Sigmoid colon (tissue), 7 donors: ENCODE data around the gene MUC5B. TPM values are rescaled to one million over a fixed set of nuclear protein-coding genes. Genes with fewer than 3 reads are reported as not detected.

Experiments
- DNase-seq: peaks from one replicate; pipeline ENCODE4 v3.0.0-alpha.2; 2019
- H3K27ac ChIP-seq, 4 donors: fragments of 200-600 bp; sonication (generic); one replicate each; pipeline ENCODE4 v1.5.1; 2016 to 2019; ENCODE audit warnings: mild to moderate bottlenecking in 1 of 4
- H3K27me3 ChIP-seq, 3 donors: fragments of 200-600 bp; sonication (generic); one replicate each; pipeline ENCODE4 v1.5.1; 2019; ENCODE audit warnings: mild to moderate bottlenecking in 1 of 3
- H3K36me3 ChIP-seq, 4 donors: fragments of 200-600 bp; sonication (generic); one replicate each; pipeline ENCODE4 v1.5.1; 2016 to 2019
- H3K4me1 ChIP-seq, 4 donors: fragments of 200-600 bp; sonication (generic); one replicate each; pipeline ENCODE4 v1.5.1; 2017 to 2019
- H3K4me3 ChIP-seq, 4 donors: fragments of 200-600 bp; sonication (generic); one replicate each; pipeline ENCODE4 v1.5.1; 2017 to 2019; ENCODE audit warnings: mild to moderate bottlenecking in 2 of 4, moderate library complexity in 1 of 4
- H3K9me3 ChIP-seq, 4 donors: fragments of 200-600 bp in 3 of 4; sonication (generic) in 3 of 4; one replicate each; pipeline versions ENCODE4 v1.5.1 to v1.6.1; 2013 to 2019
- EP300 ChIP-seq, 4 donors: sonication (generic); formaldehyde crosslinking; IDR thresholded peaks; one replicate each; pipeline ENCODE4 v1.6.1; 2017; ENCODE audit warnings: antibody characterized with exemption in 4 of 4
- POLR2A ChIP-seq, 2 donors: fragments of 450-650 bp; IDR thresholded peaks; one replicate each; pipeline ENCODE4 v1.6.1; 2016; ENCODE audit warnings: antibody characterized with exemption in 2 of 2, mild to moderate bottlenecking in 2 of 2, moderate library complexity in 2 of 2
- POLR2AphosphoS5 ChIP-seq, 4 donors: sonication (generic); formaldehyde crosslinking; IDR thresholded peaks; one replicate each; pipeline ENCODE4 v1.6.1; 2017; ENCODE audit warnings: antibody characterized with exemption in 4 of 4
- WGBS, 2 donors: extraction: QIAGEN DNeasy Blood & Tissue Kit; methylation state at CpG; one replicate each; pipeline ENCODE4 v1.1.7; 2013; 5-methylcytosine and 5-hydroxymethylcytosine counted together
- intact Hi-C: fragments of 100-400 bp; cut with DNase I; formaldehyde crosslinking; loops from one replicate; pipeline ENCODE4 v1.15.1; 2023
- polyA plus RNA-seq, 3 donors: library from polyadenylated mRNA; stranded (reverse); fragments of 200-250 nt; gene quantifications; one replicate each; pipeline ENCODE4 v1.2.3, GENCODE V29; 2013
- total RNA-seq, 4 donors: library from RNA; depleted of rRNA; stranded (reverse); fragments of >200 nt; gene quantifications; one replicate each; pipeline ENCODE4 v1.1.0, GENCODE V29; 2016
- TF ChIP-seq, protein P1 (sequence below), 4 experiments: fragments of 450-650 bp in 3 of 4; fragments of 200-600 bp in 1 of 4; IDR thresholded peaks; one replicate each; pipeline ENCODE4 v1.5.1; 2016 to 2019; ENCODE audit warnings: antibody characterized with exemption in 4 of 4, mild to moderate bottlenecking in 3 of 4, moderate library complexity in 2 of 4
- donor health status: healthy with polysubstance abuse.
- donor health status: Bipolar disorder and iron deficiency.
- donor health status: healthy.

Gene MUC5B
- total and polyA plus RNA-seq, 7 donors: 0.83 to 131 (median 2.8) TPM; not detected in 3

DNA sequence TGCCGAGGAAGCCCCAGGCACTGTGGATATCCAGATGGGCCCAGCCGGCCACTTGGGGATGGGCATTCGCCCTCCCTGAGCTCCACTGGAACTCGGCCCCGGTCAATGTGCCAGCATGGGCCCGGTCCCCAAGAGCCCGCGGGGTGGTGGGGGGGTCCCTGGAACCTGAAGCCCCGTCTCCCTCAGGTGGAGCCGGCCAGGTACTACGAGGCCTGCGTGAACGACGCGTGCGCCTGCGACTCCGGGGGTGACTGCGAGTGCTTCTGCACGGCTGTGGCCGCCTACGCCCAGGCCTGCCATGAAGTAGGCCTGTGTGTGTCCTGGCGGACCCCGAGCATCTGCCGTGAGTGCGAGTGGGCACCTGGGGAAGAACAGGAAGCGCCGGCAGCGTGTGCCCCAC, 44.0 kb upstream of the MUC5B start:
- no peak for DNase-seq
- 81 to 90% methylated on average over 29 of the region's 29 CpGs for WGBS, 2 donors
- H3K27me3 ChIP-seq: no peaks in the 10 kb centered on the region

DNA sequence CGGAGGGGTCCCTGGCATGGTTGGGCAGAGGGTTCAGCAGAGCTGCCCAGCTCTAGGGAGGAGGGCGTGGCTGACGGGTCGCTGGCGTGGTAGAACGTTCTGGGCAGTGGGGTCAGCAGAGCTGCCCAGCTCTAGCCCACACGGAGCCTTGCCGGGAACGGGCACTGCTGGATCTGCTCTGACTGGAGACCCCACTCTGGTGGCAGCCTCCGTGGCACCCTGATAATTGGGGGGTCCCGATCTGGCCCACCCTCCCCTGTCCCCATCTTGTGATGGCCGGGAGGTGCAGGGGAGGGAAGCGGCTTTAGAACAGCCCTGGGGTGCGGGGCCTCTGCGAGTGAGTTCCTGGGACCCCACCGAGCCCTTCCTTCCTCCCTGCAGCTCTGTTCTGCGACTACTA, 43.2 kb upstream of the MUC5B start:
- no peak overlapping the region for H3K4me3 ChIP-seq
- no peaks in the 10 kb centered on the region for H3K36me3 ChIP-seq
- no peak for DNase-seq
- intact Hi-C loops: no loop called here
- H3K9me3 ChIP-seq: no peaks in the 10 kb centered on the region
- 75 to 87% methylated on average over 16 to 17 of the region's 17 CpGs for WGBS, 2 donors
- no peak overlapping the region for H3K27ac ChIP-seq
- TF ChIP-seq, protein P1, sequence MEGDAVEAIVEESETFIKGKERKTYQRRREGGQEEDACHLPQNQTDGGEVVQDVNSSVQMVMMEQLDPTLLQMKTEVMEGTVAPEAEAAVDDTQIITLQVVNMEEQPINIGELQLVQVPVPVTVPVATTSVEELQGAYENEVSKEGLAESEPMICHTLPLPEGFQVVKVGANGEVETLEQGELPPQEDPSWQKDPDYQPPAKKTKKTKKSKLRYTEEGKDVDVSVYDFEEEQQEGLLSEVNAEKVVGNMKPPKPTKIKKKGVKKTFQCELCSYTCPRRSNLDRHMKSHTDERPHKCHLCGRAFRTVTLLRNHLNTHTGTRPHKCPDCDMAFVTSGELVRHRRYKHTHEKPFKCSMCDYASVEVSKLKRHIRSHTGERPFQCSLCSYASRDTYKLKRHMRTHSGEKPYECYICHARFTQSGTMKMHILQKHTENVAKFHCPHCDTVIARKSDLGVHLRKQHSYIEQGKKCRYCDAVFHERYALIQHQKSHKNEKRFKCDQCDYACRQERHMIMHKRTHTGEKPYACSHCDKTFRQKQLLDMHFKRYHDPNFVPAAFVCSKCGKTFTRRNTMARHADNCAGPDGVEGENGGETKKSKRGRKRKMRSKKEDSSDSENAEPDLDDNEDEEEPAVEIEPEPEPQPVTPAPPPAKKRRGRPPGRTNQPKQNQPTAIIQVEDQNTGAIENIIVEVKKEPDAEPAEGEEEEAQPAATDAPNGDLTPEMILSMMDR (IDR thresholded peaks at IDR 0.05): no peak
- no peak for TF ChIP-seq POLR2AphosphoS5 (IDR thresholded peaks at IDR 0.05)
- no peak for TF ChIP-seq EP300 (IDR thresholded peaks at IDR 0.05)
- TF ChIP-seq POLR2A (IDR thresholded peaks at IDR 0.05): no peak
- no peaks in the 10 kb centered on the region for H3K4me1 ChIP-seq
- H3K27me3 ChIP-seq: no peaks in the 10 kb centered on the region

More for the DNA sequence above, 44.0 kb upstream of the MUC5B start:
- H3K36me3 ChIP-seq: no peaks in the 10 kb centered on the region
- no peaks in the 10 kb centered on the region for H3K4me1 ChIP-seq
- TF ChIP-seq EP300 (IDR thresholded peaks at IDR 0.05) (no peak), POLR2A (IDR thresholded peaks at IDR 0.05) (no peak), POLR2AphosphoS5 (IDR thresholded peaks at IDR 0.05) (no peak)
- TF ChIP-seq, protein P1 (IDR thresholded peaks at IDR 0.05): no peak
- H3K9me3 ChIP-seq: no peaks in the 10 kb centered on the region
- intact Hi-C loops: no loop called here
- H3K27ac ChIP-seq: no peak overlapping the region
- no peak overlapping the region for H3K4me3 ChIP-seq

- no peaks in the 10 kb centered on the region for H3K27me3 ChIP-seq
- H3K36me3 ChIP-seq: no peaks in the 10 kb centered on the region
- intact Hi-C loops: no loop called here
- no peak for DNase-seq
- WGBS, 2 donors: 67 to 80% methylated on average over 15 of the region's 15 CpGs
- no peaks in the 10 kb centered on the region for H3K9me3 ChIP-seq
- H3K4me3 ChIP-seq: no peak overlapping the region
- H3K27ac ChIP-seq: no peak overlapping the region
- TF ChIP-seq, protein P1 (IDR thresholded peaks at IDR 0.05): no peak
- TF ChIP-seq POLR2A (IDR thresholded peaks at IDR 0.05) (no peak), POLR2AphosphoS5 (IDR thresholded peaks at IDR 0.05) (no peak), EP300 (IDR thresholded peaks at IDR 0.05) (no peak)
- no peaks in the 10 kb centered on the region for H3K4me1 ChIP-seq
Measured at GRCh38 chr11:1180171-1180570, 42.7 kb upstream of the MUC5B start.

DNA sequence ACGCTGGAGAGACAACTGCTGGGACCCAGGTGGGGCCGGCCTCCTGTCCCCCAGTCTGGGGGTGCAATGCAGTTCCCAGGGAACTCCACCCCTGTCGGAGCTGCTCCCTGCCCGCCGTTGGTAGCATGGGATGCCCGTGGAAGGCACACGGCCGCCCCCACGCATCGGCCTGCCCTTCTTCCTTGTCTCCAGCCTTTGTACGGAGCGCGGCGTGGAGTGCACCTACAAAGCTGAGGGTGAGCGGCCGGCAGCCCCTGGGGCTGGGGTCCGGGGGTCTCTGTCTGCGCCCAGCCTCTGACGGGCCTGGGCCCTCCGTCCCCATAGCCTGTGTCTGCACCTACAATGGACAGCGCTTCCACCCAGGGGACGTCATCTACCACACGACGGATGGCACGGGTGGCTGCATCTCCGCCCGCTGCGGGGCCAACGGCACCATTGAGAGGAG, 41.9 kb upstream of the MUC5B start:
- no peak for TF ChIP-seq EP300 (IDR thresholded peaks at IDR 0.05)
- TF ChIP-seq POLR2A (IDR thresholded peaks at IDR 0.05): no peak
- TF ChIP-seq, protein P1 (IDR thresholded peaks at IDR 0.05): no peak
- TF ChIP-seq POLR2AphosphoS5 (IDR thresholded peaks at IDR 0.05): no peak
- H3K27me3 ChIP-seq: peaks cover 0 to 2% (median 0%) of the 10 kb centered on the region in 3 donors
- no peak overlapping the region for H3K4me3 ChIP-seq
- no peak overlapping the region for H3K27ac ChIP-seq
- WGBS, 2 donors: 84 to 90% methylated on average over 29 of the region's 29 CpGs
- H3K9me3 ChIP-seq: no peaks in the 10 kb centered on the region
- no peaks in the 10 kb centered on the region for H3K4me1 ChIP-seq
- no peaks in the 10 kb centered on the region for H3K36me3 ChIP-seq
- DNase-seq: no peak
- intact Hi-C loops: no loop called here

DNA sequence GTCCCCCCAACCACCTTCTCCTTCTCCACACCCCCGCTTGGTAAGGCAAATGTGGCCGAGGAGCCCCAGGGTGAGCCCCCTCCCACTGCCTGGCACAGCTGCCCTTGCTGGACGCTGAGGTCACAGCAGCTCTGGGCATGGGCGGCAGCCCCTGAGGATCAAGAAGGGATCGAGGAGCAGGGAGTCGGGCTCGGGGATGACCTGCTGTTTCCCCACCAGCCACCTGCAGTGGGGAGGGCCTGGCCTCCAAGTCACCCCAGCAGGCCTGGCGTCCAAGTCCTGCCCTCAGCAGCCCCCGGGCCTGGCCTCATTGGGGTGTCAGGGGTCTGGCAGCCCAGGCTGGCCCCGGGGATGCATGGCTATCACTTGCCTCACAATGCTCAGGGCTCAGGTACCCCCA, 41.4 kb upstream of the MUC5B start:
- Histone ChIP-seq H3K36me3 (no peaks in the 10 kb centered on the region), H3K9me3 (no peaks in the 10 kb centered on the region), H3K27me3 (peaks cover 0 to 3% (median 0%) of the 10 kb centered on the region in 3 donors), H3K4me1 (no peaks in the 10 kb centered on the region), H3K4me3 (no peak overlapping the region), H3K27ac (no peak overlapping the region)
- WGBS, 2 donors: 78 to 88% methylated on average over 10 of the region's 10 CpGs
- no peak for DNase-seq
- intact Hi-C loops: no loop called here
- TF ChIP-seq EP300 (IDR thresholded peaks at IDR 0.05) (no peak), POLR2AphosphoS5 (IDR thresholded peaks at IDR 0.05) (no peak), POLR2A (IDR thresholded peaks at IDR 0.05) (no peak)
- TF ChIP-seq, protein P1 (IDR thresholded peaks at IDR 0.05): no peak
